Esophagus mucosa (tissue), 1 donor: ENCODE data around the gene ACBD5. TPM values are rescaled to one million over a fixed set of nuclear protein-coding genes. Genes with fewer than 3 reads are reported as not detected.
"Not testable (repeated sequence)": the region's sequence is repeated elsewhere in the genome, so short reads cannot be mapped to it uniquely, and the experiment has no call there.

ENCODE experiments used
- ATAC-seq: fragments of 200-7000 bp; cut with Tn5 transposase; one replicate; pipeline ENCODE4 v1.9.1; 2020
- total RNA-seq: library from RNA; stranded (reverse); gene quantifications from one replicate; pipeline ENCODE4 v1.2.4, GENCODE V29; 2023
- donor health status: DM: yes; HTN: yes; CAD: no.

The ACBD5 gene, protein sequence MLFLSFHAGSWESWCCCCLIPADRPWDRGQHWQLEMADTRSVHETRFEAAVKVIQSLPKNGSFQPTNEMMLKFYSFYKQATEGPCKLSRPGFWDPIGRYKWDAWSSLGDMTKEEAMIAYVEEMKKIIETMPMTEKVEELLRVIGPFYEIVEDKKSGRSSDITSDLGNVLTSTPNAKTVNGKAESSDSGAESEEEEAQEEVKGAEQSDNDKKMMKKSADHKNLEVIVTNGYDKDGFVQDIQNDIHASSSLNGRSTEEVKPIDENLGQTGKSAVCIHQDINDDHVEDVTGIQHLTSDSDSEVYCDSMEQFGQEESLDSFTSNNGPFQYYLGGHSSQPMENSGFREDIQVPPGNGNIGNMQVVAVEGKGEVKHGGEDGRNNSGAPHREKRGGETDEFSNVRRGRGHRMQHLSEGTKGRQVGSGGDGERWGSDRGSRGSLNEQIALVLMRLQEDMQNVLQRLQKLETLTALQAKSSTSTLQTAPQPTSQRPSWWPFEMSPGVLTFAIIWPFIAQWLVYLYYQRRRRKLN
- 15.2 TPM for total RNA-seq

DNA sequence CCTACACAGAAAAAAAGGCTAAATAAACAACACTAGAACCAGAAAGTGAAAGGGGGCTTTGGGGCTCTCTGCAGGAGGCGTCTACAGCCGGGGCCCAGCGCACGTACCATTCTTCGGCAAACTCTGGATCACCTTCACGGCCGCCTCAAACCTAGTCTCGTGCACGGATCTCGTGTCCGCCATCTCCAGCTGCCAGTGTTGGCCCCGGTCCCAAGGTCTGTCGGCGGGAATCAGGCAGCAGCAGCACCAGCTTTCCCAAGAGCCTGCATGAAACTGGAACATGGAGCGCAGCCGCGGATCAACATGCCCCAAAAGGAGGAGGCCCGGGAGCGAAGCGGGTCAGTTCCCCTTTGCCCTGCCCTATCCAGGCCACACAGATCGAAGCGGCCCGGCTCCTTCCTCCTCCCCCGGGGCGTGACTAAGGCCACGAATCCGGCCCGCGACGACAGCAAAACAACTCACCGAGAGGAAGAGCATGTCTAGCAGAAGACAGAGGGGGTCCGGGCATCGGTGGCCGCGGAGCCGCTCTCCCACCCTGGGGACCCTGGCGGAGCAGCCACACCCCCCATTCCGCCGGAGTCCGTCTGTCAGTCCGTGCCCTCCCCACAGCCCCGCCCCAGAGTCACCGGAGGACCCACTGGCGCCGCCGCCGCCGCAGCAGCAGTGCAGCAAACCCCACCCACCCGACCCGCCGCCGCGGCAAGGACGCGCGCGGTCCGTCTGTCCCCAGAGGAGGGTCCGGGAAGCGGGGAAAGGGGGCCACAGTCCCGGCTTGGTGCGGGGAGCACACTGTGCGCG is at the start of gene ACBD5:
Gene ACBD5, minus strand, starts transcription at position 586 of the 798 bp plus-strand sequence. Its CDS starts 109 bp downstream, at position 477.
- ATAC-seq = peak; percentile 71

DNA sequence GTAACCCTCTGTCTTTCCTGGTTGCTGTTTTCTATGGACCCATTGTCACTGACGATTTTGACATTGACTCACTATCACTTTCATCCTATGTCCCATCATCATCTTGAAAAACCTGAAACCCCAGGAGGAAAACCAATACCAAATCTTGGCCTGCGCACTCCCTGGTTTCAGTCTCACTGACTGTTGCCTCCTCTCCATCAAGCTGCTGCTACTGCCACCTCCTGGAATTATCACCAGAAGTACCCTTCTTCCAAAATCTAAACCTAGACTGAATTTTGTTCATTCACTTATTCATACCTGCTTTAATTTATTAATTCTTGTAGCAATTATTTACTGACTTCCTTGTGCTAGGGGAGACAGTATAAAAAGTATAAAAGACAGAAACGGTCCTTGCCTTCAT is 44.5 kb upstream of the ACBD5 start:
- ATAC-seq = peak; percentile 79

DNA sequence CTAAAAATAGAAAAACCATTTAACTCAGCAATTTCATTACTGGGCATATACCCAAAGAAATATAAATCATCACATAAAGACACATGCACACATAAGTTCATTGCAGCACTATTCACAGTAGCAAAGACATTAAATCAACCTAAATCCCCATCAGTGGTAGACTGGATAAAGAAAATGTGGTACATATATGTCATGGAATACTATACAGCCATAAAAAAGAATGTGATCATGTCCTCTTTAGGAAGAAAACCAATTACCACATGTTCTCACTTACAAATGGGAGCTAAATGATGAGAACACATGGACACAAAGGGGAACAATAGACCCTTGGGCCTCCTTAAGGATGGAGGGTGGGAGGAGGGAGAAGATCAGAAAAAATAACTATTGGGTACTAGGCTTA is 36.0 kb upstream of the ACBD5 start:
- no peak for ATAC-seq

DNA sequence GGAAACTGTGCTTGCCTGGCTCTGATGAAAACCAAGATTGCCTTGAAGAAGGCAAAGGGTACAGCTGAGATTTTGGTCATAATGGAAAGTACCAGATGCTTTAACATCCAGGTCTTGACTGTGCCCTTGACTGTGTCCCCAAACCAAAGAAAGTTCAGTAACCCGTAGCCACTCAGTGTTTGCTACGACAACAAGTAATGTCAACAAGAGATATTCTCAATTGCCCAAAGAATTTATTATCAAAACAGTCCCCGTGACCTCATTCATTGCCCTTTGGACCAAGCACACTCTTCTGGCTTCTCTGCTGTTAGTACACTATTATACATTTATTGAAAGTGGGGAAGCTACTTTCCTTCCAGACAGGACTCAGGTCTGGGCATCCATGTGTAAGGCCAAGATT is 25.4 kb upstream of the ACBD5 start:
- not testable (repeated sequence) for ATAC-seq

DNA sequence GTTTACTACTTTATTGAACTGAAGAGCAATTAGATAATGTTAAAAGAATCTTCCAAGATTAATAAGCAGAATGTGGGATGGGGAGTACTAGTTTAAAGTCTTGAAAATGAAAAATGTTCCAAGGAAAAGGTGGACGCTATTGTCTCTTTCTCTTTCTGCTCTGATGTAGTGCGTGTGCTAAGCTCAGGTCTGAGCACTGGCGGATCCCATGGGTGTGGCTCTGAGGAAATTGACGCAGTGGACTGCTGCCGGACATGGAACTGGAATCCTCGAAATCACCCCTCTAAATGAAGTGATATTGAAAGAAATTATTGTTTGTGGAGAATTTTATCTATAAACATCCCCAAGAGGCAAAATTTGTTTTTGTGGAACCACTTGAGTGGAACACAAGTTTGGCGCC is 22.2 kb upstream of the ACBD5 start:
- not testable (repeated sequence) for ATAC-seq

DNA sequence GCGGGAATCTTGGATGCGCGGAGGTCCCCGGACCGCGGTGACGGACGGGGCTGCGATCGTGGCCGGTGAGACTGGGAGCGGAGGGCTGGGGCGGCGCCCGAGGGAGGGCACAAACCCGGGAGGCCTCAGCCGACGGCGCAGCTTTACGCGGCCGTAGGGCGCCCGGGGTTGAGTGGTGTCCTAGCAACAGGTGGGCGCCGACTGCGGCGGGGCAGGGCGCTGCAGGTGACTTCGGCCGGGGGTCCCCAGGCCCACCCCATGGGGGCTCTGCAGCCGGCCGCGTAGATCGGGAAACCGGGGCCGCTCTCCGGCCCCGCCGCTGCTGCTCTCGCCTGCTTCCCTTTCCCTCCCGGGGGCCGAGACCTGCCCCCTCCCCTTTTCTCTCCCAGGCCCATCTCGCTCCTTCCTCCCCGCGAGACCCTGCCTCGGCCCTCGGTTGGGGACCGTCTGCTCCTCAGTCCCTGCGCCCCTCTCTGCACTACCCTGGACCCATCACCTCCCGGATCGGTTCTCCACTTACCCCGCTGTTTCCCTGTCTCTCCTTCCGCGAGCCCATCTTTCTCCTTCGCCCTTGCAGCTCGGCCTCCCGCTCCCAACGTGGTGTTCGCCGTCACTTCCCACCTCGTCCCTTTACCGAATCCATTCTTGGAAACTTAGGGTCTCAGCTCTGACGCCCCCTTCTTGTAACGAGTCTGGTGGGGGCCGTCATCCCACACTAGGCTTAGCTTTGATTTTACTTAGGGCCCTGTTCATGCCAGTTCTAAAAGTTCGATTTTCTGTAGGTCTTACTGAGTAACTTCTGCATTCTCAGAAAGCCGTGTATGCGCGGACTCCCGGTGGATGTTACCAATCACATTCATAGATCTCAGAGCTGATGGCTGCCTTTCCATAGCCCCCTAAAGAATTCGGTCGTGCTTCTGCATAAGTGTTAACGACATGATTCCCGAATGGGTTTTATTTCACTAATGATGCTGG is 18.5 kb upstream of the ACBD5 start:
- peak; percentile 52 for ATAC-seq

DNA sequence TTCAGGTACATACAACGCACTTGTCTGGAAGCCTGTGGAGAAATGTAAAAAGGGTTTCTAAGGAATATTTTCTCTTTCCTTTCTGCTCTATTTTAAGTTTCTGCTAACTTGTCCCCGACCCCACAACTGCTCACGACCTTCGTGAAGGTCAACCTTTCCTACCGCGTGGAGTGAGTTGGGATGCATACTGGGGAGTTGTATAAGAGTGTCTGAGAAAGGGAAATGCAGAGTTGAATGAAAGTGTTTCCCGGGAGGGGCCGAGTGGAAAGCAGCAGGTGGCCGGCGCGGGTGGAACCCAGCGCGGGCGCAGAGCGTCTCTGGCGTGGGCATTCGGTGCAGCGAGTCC is 17.9 kb upstream of the ACBD5 start:
- no peak for ATAC-seq

DNA sequence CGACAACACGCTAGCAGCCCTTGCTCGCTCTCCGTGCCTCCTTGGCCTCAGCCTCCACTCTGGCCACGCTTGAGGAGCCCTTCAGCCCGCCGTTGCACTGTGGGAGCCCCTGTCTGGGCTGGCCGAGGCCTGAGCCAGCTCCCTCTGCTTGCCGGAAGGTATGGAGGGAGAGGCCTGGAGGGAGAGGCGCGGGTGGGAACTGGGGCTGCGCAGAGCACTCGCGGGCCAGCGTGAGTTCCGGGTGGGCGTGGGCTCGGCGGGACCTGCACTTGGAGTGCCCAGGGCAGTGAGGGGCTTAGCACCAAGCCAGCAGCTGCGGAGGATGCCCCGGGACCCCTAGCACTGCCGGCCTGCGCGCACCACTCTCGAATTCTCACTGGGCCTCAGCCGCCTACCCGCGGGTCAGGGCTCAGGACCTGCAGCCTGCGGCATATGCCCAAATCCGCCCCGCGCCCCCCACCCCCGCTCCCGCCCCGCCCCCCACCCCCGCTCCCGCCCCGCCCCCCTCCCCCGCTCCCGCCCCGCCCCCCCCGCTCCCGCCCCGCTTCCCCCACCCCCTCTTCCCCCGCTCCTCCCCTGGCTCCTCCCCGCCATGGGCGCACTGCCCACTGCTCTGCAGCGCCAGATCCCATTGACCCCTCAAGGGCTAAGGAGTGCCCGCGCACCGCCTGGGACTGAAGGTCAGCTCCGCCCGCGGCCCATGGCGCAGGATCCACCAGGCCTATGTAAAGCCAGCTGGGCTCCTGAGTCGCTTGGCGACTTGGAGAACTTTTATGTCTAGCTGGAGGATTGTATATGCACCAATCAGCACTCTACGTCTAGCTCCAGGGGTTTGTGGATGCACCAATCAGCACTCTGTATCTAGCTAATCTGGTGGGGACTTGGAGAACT is 15.9 kb upstream of the ACBD5 start:
- ATAC-seq = no peak

DNA sequence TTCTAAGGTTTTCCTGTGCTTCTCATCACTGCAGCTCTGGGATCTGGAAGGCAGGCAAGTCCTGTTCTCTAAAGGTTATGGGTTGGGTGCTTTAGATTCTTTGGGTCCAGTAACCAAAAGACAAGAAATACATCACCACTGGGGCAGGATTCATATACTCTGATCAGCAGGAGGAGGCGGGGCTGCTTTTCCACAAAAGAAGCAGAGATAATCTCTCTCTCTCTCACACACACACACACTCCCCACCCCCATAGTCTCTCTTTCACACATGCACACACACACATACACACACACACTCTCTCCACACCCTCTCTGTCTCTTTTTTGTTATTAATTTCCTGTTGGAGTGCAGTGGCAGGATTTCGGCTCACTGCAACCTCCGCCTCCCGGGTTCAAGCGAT is 13.0 kb upstream of the ACBD5 start:
- ATAC-seq = no peak

DNA sequence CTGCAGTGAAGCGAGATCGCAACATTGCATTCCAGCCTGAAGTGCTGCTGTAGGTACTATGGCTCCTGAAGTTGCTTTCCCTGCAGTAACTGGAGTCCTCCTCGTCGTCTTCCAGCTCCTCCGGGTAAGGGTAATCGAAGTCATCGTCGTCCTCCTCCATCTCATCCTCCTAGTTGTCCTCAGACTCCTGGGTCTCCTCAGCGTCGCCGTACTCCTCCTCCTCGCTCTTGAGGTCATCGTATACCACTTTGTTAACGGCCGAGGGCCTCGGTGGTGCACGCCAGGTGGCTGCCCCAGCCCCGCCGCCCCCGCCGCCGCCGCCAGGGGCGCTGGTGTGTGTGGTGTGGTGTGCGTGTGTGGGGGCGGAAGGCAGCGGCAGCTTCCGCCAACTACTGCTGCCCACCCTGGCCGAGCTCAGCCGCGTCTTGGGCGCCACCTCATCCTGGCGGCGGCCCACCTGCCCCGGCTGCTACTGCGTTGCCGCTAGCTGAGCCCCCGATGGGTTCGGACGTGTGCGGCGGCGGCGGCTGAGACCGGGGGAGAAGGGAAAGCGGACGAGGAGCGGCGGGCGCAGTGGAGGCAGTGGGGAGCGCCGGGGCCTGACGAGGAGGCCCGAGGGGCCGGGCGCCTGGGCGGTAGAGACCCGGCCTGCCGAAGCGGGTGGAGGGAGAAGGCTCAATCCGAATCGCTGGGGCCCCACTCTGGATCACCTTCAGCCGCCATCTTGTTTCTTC is 11.8 kb upstream of the ACBD5 start:
- ATAC-seq = peak; percentile 98

DNA sequence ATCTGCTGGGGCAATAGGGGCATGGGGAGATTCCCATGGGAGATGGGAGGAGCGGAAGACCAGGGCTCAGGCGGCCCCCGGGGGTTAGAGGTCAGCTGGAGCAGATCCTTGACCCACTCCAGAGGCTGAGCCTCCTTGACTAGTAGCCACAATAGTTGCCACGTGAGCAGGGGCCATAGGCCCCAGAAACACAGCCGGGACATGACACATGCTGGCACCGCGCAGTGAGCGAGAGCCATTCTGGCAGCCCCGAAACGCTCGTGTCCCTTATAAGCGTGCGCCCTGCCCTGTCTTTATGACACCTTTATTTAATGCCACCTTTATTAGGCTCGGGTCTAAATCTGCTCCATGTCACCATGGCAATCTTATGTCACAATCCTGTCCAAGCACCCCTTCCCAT is 11.0 kb upstream of the ACBD5 start:
- ATAC-seq = no peak

DNA sequence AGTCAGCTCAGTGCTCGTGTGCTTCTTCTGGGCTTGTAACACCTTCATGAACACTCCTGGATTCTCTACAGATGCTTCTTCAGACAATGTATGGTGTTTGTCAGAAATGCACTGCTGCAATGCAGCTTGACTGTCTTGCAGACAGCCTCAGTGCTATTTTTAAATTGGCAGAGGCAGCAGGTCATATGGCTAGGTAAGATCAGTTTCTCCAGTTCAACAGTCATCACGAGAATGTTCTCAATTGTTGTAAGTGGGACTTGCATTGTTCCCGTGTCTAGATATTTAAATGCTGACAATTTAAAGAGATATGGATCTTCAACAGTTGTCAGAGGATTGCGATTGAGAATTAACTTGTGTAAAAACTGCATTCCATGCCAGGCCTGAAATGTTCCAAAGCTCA is 7.6 kb upstream of the ACBD5 start:
- no peak for ATAC-seq

DNA sequence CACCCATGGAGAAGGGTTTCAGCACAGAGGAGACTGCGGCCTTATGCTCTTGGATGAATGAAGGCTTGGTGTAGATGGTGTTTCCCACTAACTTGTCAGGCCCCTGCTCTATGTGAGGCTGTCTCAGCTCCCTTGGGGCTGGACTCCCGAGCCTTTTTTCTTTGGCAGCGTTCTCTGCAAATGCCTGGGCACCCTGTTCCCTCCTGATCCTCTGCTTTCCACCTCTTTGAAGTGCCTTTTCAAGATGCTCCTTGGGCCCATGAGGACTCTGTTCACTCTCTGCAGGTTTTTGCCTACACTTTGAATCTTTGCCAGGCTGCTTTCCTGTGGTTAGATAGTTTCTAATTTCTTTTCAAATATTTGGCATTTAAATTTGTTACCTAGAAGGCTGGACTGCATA is 6.8 kb upstream of the ACBD5 start:
- ATAC-seq = no peak

DNA sequence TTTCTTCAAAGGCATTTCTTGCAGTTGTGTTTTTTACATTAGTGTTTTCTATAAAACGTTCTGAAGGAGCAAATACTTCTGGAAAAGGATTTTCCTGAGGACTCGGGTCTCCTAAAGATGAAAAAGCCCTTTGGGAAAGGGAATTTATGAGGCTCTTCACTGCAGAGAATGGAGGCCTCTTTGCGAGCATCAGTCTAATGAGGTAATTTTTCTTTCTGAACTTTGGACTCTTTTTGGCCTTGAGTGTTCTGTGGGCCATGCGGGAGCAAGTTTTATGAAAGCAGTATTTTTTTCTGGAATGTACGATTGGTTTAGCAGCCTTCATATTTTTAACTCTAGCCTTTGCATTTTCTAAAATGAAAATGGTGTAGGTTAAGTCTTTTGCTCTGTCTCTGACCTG is 6.4 kb upstream of the ACBD5 start:
- no peak for ATAC-seq

DNA sequence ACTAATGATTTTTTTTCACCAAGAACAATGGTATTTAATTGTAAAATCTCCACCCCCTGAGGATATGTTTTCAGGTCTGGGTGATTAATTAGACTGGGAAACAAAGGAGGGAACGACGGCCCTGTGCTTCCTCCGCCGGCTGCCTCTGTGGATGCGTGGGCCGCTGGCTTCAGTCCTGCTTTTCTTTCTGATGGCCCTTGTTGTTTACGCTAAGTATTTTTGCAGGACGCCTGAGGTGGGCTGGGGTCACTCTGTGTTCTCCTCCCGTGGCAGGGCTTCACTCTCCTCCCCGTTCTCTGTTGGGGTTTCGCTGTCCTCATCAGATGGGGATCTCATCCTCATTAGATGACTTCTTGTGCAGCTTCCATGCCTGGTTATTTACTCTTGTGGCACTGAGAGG is 5.2 kb upstream of the ACBD5 start:
- no peak for ATAC-seq

DNA sequence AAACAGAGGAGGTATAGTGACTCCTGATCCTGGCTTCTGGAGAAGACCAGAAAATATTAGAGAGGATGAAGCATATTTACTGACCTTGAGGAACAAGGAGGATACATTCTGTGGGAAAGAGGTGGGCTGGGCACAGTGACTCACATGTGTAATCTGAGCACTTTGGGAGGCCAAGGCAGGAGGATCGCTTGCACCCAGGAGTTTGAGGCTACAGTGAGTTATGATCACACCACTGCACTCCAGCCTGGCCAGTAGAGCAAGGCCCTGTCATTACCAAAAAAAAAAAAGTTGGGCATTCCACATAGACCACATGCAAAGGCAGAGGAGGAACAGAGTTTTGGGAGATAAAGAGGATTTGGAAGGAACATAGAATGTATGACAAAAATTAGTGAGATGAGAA is 4.4 kb upstream of the ACBD5 start:
- ATAC-seq = no peak

DNA sequence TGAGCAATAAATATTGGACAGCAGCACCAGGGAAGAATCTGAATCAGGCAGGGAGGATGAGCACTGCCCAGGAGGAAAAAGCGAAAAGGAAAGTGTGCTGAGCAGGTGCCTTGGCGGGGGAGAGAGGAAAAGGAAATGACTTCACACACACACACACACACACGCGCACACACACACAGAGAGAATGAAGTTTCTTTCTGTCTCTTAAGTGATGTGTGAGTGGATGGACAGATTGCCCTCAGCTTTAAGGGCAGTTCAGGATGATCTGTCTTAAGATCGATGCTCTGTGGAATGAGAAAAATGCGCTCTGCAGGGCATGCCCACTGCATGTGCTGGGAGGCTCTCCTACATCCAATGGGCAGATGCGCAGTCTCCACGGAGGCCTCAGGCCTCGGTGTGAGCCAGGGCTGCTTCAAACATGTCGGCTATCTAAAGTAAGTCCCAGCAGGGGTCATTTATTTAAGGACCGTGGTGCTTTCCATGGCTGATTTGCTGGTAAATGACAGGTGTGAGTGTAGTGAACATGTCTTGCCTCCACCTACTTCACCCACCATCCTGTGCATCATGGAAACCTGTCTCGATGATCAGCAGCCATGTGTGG is 2.5 kb upstream of the ACBD5 start:
- peak; percentile 67 for ATAC-seq

DNA sequence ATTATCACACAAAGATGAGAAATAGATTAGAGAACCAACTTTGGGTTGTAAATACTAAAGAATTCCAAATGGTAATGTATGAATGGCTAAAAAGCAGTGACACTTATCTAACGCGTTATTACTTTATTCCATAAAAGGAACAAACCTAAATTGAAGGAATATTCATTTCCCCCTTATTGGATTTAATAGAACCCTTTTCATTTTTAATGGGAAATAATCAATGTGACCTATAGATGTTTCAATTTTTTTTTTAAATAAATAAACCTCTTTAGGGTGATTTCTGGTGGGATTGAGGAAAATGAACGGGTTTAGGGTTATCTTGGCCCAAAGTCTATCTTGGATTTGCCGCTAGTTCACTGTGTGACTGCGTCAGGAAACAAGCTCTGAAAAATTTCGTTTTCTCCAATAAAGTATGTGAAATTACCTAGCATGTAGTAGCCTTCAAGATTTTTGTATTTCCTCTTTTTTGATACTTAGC is 1.9 kb upstream of the ACBD5 start:
- no peak for ATAC-seq

DNA sequence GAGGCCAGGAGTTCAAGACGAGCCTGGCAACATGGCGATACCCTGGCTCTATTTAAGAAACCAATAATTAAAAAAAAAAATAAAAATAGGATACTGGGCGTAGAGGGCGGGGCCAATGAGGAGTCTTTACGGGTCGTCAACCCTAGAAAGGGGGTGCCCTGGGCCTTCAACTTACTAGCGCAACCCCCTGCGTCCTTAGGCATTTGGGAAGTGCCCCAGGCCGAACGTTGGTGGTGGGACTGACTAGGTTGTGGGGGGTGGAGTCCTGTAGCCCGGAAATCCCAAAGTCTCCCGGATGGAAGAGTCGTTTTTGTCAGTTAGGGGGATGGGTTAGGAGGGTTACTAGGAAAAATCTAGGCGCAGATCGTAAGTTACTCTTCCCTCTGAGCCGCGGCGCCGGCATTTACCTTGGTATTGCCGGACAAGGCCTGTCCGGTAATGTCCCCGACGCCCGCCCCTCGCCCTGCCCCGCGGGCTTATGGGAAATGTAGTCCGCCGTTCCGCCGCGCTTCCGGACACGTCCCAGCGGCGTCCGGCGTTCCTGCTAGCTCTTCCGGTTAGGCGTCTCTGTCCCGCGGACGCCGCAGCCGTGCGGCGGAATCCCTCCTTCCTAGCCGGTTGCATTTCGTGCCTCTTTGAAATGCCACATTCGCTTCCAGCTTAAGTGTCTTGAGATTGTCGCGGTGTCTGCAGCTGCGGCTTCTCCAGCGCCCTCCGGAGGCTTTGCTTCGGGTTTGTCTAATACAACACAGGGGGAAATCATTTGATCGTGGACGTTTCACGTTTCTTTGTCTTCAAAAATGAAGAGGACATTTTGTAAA is 1.3 kb upstream of the ACBD5 start:
- peak; percentile 91 for ATAC-seq
